Measurements from ENCODE around the gene BAMBI.
"Not testable (repeated sequence)": the region's sequence is repeated elsewhere in the genome, so short reads cannot be mapped to it uniquely, and the experiment has no call there.

BAMBI gene

GRCh38 chr10:28644647-28645046 lies 32.7 kb upstream of the BAMBI start:
- Histone ChIP-seq H3K36me3 (no peaks in the 10 kb centered on the region), H3K9me3 (replicated peaks in 1 of 11) (peaks cover 8 to 15% (median 13%) of the 10 kb centered on the region in 11 experiments; a peak in 15 of 22 replicates), H4K20me1 (no peaks in the 10 kb centered on the region), H3K4me2 (no peak overlapping the region), H3K4me3 (no peak overlapping the region), H3K4me1 (no peaks in the 10 kb centered on the region), H3K27ac (no peak overlapping the region), H3K27me3 (no peaks in the 10 kb centered on the region), H3K9ac (no peak overlapping the region)
- TF ChIP-seq Cebpa-rat (IDR thresholded peaks at IDR 0.05): no peak

GRCh38 chr10:28652106-28652505 lies 25.2 kb upstream of the BAMBI start:
- H3K4me2 ChIP-seq: no peak overlapping the region

GRCh38 chr10:28652703-28653102 lies 24.6 kb upstream of the BAMBI start:
- H4K20me1 ChIP-seq: no peaks in the 10 kb centered on the region
- H3K9ac ChIP-seq: no peak overlapping the region
- H3K27ac ChIP-seq: no peak overlapping the region
- no peaks in the 10 kb centered on the region for H3K36me3 ChIP-seq
- TF ChIP-seq Cebpa-rat (IDR thresholded peaks at IDR 0.05): no peak
- peaks cover 8 to 19% (median 15%) of the 10 kb centered on the region in 11 experiments; a peak in 16 of 22 replicates for H3K9me3 ChIP-seq (replicated peaks in 1 of 11)
- H3K4me3 ChIP-seq: no peak overlapping the region
- no peak overlapping the region for H3K4me2 ChIP-seq
- no peaks in the 10 kb centered on the region for H3K4me1 ChIP-seq
- no peaks in the 10 kb centered on the region for H3K27me3 ChIP-seq

More at GRCh38 chr10:28652106-28652505, 25.2 kb upstream of the BAMBI start:
- H3K27me3 ChIP-seq: no peaks in the 10 kb centered on the region
- no peak overlapping the region for H3K9ac ChIP-seq
- no peaks in the 10 kb centered on the region for H3K4me1 ChIP-seq
- no peak overlapping the region for H3K4me3 ChIP-seq
- no peak for TF ChIP-seq Cebpa-rat (IDR thresholded peaks at IDR 0.05)
- H3K9me3 ChIP-seq (replicated peaks in 1 of 11): peaks cover 8 to 19% (median 15%) of the 10 kb centered on the region in 11 experiments; a peak in 16 of 22 replicates
- H3K27ac ChIP-seq: no peak overlapping the region
- no peaks in the 10 kb centered on the region for H4K20me1 ChIP-seq
- H3K36me3 ChIP-seq: no peaks in the 10 kb centered on the region

GRCh38 chr10:28658824-28659223 lies 18.5 kb upstream of the BAMBI start:
- peaks cover 0 to 15% (median 2%) of the 10 kb centered on the region in 10 experiments; a peak in 6 of 20 replicates for H3K4me1 ChIP-seq
- H4K20me1 ChIP-seq, H3K36me3 ChIP-seq: not testable (repeated sequence)

GRCh38 chr10:28661035-28661434 lies 16.3 kb upstream of the BAMBI start:
- no peak overlapping the region for H3K4me3 ChIP-seq
- H3K4me2 ChIP-seq: peak overlapping the region in 3 of 11 experiments; percentile 12 to 35 (median 16); a peak in 5 of 22 replicates
- H3K9ac ChIP-seq: no peak overlapping the region
- peaks cover 0 to 15% (median 2%) of the 10 kb centered on the region in 10 experiments; a peak in 6 of 20 replicates for H3K4me1 ChIP-seq
- peaks cover 0 to under 1% (median 0%) of the 10 kb centered on the region in 11 experiments; a peak in 1 of 22 replicates for H3K27me3 ChIP-seq
- H3K9me3 ChIP-seq (replicated peaks in 1 of 11): peaks cover 0 to 4% (median 0%) of the 10 kb centered on the region in 11 experiments; a peak in 2 of 22 replicates
- TF ChIP-seq Cebpa-rat (IDR thresholded peaks at IDR 0.05): no peak
- H4K20me1 ChIP-seq: no peaks in the 10 kb centered on the region
- no peak overlapping the region for H3K27ac ChIP-seq
- no peaks in the 10 kb centered on the region for H3K36me3 ChIP-seq

More at GRCh38 chr10:28658824-28659223, 18.5 kb upstream of the BAMBI start:
- H3K27ac ChIP-seq; H3K9ac ChIP-seq; H3K27me3 ChIP-seq; H3K4me3 ChIP-seq; H3K9me3 ChIP-seq (replicated peaks in 1 of 11); H3K4me2 ChIP-seq: not testable (repeated sequence)

GRCh38 chr10:28663576-28664368 lies 13.5 kb upstream of the BAMBI start:
- Histone ChIP-seq H3K27me3 (peaks cover 0 to 26% (median 17%) of the 10 kb centered on the region in 11 experiments; a peak in 18 of 22 replicates), H3K27ac (no peak overlapping the region), H4K20me1 (no peaks in the 10 kb centered on the region), H3K9me3 (replicated peaks in 1 of 11) (no peaks in the 10 kb centered on the region), H3K4me3 (no peak overlapping the region), H3K36me3 (no peaks in the 10 kb centered on the region), H3K9ac (no peak overlapping the region), H3K4me1 (peaks cover 4 to 22% (median 10%) of the 10 kb centered on the region in 10 experiments; a peak in 14 of 20 replicates), H3K4me2 (no peak overlapping the region)
- TF ChIP-seq Cebpa-rat (IDR thresholded peaks at IDR 0.05): no peak

- Histone ChIP-seq H3K36me3 (no peaks in the 10 kb centered on the region), H3K9ac (no peak overlapping the region), H3K27me3 (peaks cover 5 to 32% (median 23%) of the 10 kb centered on the region in 11 experiments; a peak in 19 of 22 replicates), H3K27ac (no peak overlapping the region), H3K9me3 (replicated peaks in 1 of 11) (no peaks in the 10 kb centered on the region), H3K4me3 (no peak overlapping the region), H3K4me1 (peaks cover 7 to 26% (median 15%) of the 10 kb centered on the region in 10 experiments; a peak in 15 of 20 replicates), H4K20me1 (no peaks in the 10 kb centered on the region), H3K4me2 (no peak overlapping the region)
- no peak for TF ChIP-seq Cebpa-rat (IDR thresholded peaks at IDR 0.05)
Measured at GRCh38 chr10:28664369-28664740, 13.0 kb upstream of the BAMBI start.

GRCh38 chr10:28666751-28667467 lies 10.4 kb upstream of the BAMBI start:
- Histone ChIP-seq H4K20me1 (no peaks in the 10 kb centered on the region), H3K27ac (no peak overlapping the region), H3K27me3 (peaks cover 6 to 39% (median 28%) of the 10 kb centered on the region in 11 experiments; a peak in 19 of 22 replicates), H3K9me3 (replicated peaks in 1 of 11) (no peaks in the 10 kb centered on the region), H3K4me3 (no peak overlapping the region), H3K4me1 (peaks cover 6 to 19% (median 11%) of the 10 kb centered on the region in 10 experiments; a peak in 15 of 20 replicates), H3K36me3 (no peaks in the 10 kb centered on the region), H3K9ac (no peak overlapping the region), H3K4me2 (no peak overlapping the region)
- TF ChIP-seq Cebpa-rat (IDR thresholded peaks at IDR 0.05): no peak

Measured in BLaER1 treated with 17β-estradiol and CSF1 and Interleukin-3, amounts not matched to agents 10 nM and 100 nM (cell line).